OCI-LY7 (cell line): Measurements from ENCODE around the gene SDK2. TPM values are rescaled to one million over a fixed set of nuclear protein-coding genes. Genes with fewer than 3 reads are reported as not detected.

ENCODE experiments used
- BruUV-seq: library from RNA; stranded (reverse); fragments of 400-500 nt; replicated peaks from 2 replicates; lab custom pipeline; 2021; lab: Mats Ljungman, UMichigan
- CTCF ChIA-PET: fragments of 300-600 bp; sonication (Branson Sonifier 250); formaldehyde crosslinking; loops from one replicate; lab custom pipeline; 2022; ENCODE audit warnings: antibody characterized with exemption; ENCODE audit not compliant: unreplicated experiment; lab: Charles Lee
- POLR2A ChIA-PET: fragments of 300-600 bp; sonication (Branson Sonifier 250); formaldehyde crosslinking; loops from one replicate; lab custom pipeline; 2022; ENCODE audit warnings: antibody characterized with exemption; lab: Charles Lee
- DNase-seq: peaks from one replicate; pipeline ENCODE4 v3.0.0-alpha.2; 2015; ENCODE audit warnings: low spot score
- H2AFZ ChIP-seq: fragments of 200-600 bp; sonication (generic), shearing (Covaris generic); 2 replicates; pipeline ENCODE4 v1.6.1; 2014; ENCODE audit warnings: mild to moderate bottlenecking, antibody characterized with exemption, low read length, moderate library complexity
- H3K27ac ChIP-seq: fragments of 200-600 bp; sonication (generic); 2 replicates; pipeline ENCODE4 v1.5.1; 2014; ENCODE audit warnings: mixed run types, low read depth, mild to moderate bottlenecking, moderate library complexity, low read length, inconsistent platforms; ENCODE audit not compliant: poor library complexity, severe bottlenecking
- H3K36me3 ChIP-seq: fragments of 200-600 bp; sonication (generic); 2 replicates; pipeline ENCODE4 v1.6.1; 2014; ENCODE audit warnings: mild to moderate bottlenecking, antibody characterized with exemption, low read length, moderate library complexity, mixed read lengths; ENCODE audit not compliant: insufficient read depth
- H3K4me1 ChIP-seq: fragments of 200-600 bp; sonication (generic); 2 replicates; pipeline ENCODE4 v1.5.1; 2014; ENCODE audit warnings: mild to moderate bottlenecking, low read length; ENCODE audit not compliant: insufficient read depth, poor library complexity, severe bottlenecking
- H3K4me2 ChIP-seq: fragments of 200-600 bp; sonication (generic); 2 replicates; pipeline ENCODE4 v1.6.1; 2014; ENCODE audit warnings: mild to moderate bottlenecking, low read length
- H3K4me3 ChIP-seq: fragments of 200-600 bp; sonication (generic); 2 replicates; pipeline ENCODE4 v1.5.1; 2014; ENCODE audit warnings: mild to moderate bottlenecking, low read depth, low read length; ENCODE audit not compliant: poor library complexity, severe bottlenecking
- H3K79me2 ChIP-seq: fragments of 200-600 bp; sonication (generic); 2 replicates; pipeline ENCODE4 v1.6.1; 2016; ENCODE audit warnings: low read depth, mild to moderate bottlenecking, low read length, moderate library complexity, mixed read lengths; ENCODE audit not compliant: insufficient read depth
- H3K9me2 ChIP-seq: fragments of 200-600 bp; sonication (generic); 2 replicates; pipeline ENCODE4 v1.6.1; 2016; ENCODE audit warnings: mild to moderate bottlenecking, low read length, mixed read lengths; ENCODE audit not compliant: insufficient read depth
- H3K9me3 ChIP-seq: fragments of 200-600 bp; sonication (generic); 2 replicates; pipeline ENCODE4 v1.6.1; 2014; ENCODE audit warnings: mild to moderate bottlenecking, mixed run types, low read length, mixed read lengths
- H4K20me1 ChIP-seq: fragments of 200-600 bp; sonication (generic); 2 replicates; pipeline ENCODE4 v1.6.1; 2014; ENCODE audit warnings: mild to moderate bottlenecking, antibody characterized with exemption, low read length, moderate library complexity, mixed read lengths; ENCODE audit not compliant: insufficient read depth
- EZH2phosphoT487 ChIP-seq: fragments of 200-600 bp; sonication (generic); IDR thresholded peaks from 2 replicates; pipeline ENCODE4 v1.6.1; 2018; ENCODE audit warnings: low read depth, borderline replicate concordance, mild to moderate bottlenecking, mixed run types, antibody characterized with exemption, low read length, moderate library complexity, mixed read lengths
- intact Hi-C: fragments of 100-400 bp; cut with micrococcal nuclease; formaldehyde crosslinking; loops from one replicate; pipeline ENCODE4 v1.10.0; 2022; ENCODE audit not compliant: unreplicated experiment
- total RNA-seq, 2 experiments: library from RNA; depleted of rRNA in 1 of 2; stranded (reverse); fragments of >200 nt in 1 of 2; shearing (Covaris generic) in 1 of 2; gene quantifications; 2 replicates each; pipeline ENCODE4 v1.2.3, GENCODE V29; 2014 to 2022
- TF ChIP-seq, protein P1 (sequence below): fragments of 200-600 bp; sonication (generic); conservative IDR thresholded peaks from 2 replicates; pipeline ENCODE4 v1.5.1; 2014; ENCODE audit warnings: mild to moderate bottlenecking, antibody characterized with exemption, low read length, moderate library complexity, mixed read lengths

SDK2 gene
- total RNA-seq, 2 experiments from 2014 or later: 0.32 to 1.8 TPM

DNA sequence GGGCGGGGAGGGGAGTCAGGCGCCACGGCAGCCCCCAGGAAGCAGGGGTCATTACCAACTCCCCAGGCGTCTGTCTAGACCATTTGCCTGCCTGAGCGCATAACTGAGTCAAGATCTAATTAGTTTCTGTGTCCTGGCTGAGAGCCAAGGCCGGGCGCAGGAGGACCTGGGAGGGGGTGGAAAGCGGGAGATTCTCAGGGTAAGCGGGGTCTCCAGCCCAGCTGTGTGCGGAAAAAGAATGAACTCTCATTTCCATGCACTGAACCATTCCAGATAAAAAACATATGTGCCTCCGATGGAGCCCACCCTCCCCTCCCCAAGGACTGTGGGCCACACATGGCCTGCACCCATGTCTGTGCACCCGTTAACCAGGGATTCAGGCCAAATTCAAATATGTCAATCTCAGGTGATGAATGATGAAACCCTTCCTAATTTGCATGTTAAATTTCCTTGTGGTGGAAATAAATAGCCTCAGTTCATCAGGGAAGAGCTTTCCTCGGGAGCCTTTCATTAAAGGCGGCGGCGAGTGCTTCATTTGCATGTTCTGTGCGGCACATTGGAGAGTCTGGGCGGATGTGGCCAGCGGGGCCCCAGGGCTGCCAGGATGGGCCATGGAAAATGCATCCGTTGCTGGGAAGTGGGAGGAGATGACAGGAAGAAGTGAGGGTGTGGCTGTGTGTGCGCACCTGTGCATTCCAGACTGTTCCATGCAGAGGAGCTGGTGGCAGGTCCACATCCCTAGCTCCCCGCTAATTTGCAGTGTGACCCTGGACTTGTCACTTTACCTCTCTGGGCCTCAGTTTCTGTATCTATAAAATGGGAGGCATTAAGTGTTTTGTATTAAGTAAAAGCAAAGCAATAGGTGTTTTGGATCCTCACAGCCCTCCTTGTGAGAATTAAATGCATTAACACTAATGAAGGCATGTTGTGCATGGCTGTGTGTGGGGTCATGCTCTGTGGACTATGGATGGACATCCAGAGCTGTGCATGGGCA is 151.1 kb downstream of the SDK2 start:
- intact Hi-C loops: no loop called here
- Histone ChIP-seq H3K27ac (no peak overlapping the region), H2AFZ (no peak overlapping the region), H4K20me1 (no peaks in the 10 kb centered on the region), H3K9me3 (no peaks in the 10 kb centered on the region), H3K36me3 (no peaks in the 10 kb centered on the region), H3K79me2 (no peaks in the 10 kb centered on the region), H3K4me2 (no peak overlapping the region), H3K4me3 (no peak overlapping the region), H3K9me2 (no peaks in the 10 kb centered on the region), H3K4me1 (no peaks in the 10 kb centered on the region)
- DNase-seq: no peak
- no peak for TF ChIP-seq EZH2phosphoT487
- POLR2A ChIA-PET: no interaction called here
- no TSS peak for BruUV-seq
- CTCF ChIA-PET: no interaction called here

DNA sequence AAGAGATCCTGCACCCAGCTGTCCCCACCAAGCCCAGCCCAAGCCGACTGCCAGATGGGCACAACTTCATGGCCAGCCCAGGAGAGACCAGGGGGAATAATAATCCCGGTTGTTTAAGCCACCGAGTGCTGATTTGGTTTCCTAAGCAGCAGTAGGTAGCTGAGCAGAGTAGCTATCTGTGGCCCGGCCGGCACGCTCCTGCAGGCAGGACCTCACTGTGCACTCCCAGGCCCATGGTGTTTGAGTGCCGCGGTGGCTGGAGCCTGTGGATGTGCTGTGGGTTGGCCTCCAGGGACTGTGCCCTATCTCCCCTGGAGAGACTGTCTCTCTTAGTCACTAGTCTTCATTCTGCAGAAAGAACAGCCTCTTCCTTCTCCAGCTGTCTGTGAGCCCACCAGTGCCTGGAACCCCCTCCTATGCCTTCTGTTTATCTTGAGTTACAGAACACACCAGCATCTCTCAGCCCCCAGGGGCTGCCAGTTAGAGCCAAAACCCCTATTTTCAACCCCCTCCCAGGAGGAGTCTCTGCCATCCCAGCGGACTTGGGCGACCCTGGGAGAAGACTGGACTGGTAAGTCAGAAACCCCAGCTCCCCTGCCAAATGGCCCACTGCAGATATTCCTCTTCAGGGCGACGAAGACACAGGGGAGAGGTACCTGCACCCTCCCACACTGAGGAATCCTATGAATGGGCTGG is 152.0 kb downstream of the SDK2 start:
- Histone ChIP-seq H3K4me3 (no peak overlapping the region), H2AFZ (no peak overlapping the region), H3K27ac (no peak overlapping the region), H3K36me3 (no peaks in the 10 kb centered on the region), H3K4me1 (no peaks in the 10 kb centered on the region), H3K9me3 (no peaks in the 10 kb centered on the region), H3K4me2 (no peak overlapping the region), H4K20me1 (no peaks in the 10 kb centered on the region), H3K79me2 (no peaks in the 10 kb centered on the region), H3K9me2 (no peaks in the 10 kb centered on the region)
- TF ChIP-seq, protein P1, sequence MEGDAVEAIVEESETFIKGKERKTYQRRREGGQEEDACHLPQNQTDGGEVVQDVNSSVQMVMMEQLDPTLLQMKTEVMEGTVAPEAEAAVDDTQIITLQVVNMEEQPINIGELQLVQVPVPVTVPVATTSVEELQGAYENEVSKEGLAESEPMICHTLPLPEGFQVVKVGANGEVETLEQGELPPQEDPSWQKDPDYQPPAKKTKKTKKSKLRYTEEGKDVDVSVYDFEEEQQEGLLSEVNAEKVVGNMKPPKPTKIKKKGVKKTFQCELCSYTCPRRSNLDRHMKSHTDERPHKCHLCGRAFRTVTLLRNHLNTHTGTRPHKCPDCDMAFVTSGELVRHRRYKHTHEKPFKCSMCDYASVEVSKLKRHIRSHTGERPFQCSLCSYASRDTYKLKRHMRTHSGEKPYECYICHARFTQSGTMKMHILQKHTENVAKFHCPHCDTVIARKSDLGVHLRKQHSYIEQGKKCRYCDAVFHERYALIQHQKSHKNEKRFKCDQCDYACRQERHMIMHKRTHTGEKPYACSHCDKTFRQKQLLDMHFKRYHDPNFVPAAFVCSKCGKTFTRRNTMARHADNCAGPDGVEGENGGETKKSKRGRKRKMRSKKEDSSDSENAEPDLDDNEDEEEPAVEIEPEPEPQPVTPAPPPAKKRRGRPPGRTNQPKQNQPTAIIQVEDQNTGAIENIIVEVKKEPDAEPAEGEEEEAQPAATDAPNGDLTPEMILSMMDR: no peak
- TF ChIP-seq EZH2phosphoT487: no peak
- ChIA-PET POLR2A (no interaction called here), CTCF (no interaction called here)
- BruUV-seq: no TSS peak
- intact Hi-C loops: no loop called here
- DNase-seq: no peak

DNA sequence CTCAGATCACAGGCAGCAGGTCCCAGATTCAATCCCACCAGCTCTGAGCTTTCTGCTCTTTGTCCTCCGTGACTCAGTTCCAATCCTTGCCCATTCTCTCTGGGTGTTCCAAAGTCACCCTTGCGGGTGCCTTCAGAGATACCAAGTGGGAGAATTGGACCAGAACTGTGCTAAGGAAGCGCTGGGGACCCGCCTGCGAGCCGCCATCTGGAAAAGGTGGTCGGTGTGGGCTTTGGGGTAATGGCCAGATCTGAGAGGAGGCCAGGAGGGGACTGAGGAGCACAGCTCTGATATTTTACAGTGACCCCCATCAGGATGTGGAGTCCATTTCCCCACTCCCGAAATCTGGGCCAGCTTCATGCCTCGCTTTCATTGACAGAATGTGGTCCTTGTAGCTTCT is 152.6 kb downstream of the SDK2 start:
- Histone ChIP-seq H4K20me1 (no peaks in the 10 kb centered on the region), H3K4me3 (no peak overlapping the region), H3K4me2 (no peak overlapping the region), H3K79me2 (no peaks in the 10 kb centered on the region), H3K27ac (no peak overlapping the region), H3K36me3 (no peaks in the 10 kb centered on the region), H3K4me1 (no peaks in the 10 kb centered on the region), H3K9me3 (no peaks in the 10 kb centered on the region), H3K9me2 (no peaks in the 10 kb centered on the region), H2AFZ (no peak overlapping the region)
- intact Hi-C loops: no loop called here
- TF ChIP-seq, protein P1: no peak
- TF ChIP-seq EZH2phosphoT487: no peak
- CTCF ChIA-PET: no interaction called here
- no peak for DNase-seq
- no TSS peak for BruUV-seq
- POLR2A ChIA-PET: no interaction called here
